A673 (cell line): Measurements from ENCODE around the gene EVA1C. TPM values are rescaled to one million over a fixed set of nuclear protein-coding genes. Genes with fewer than 3 reads are reported as not detected.

Experiments used
- BruUV-seq: library from RNA; stranded (reverse); fragments of 400-500 nt; replicated peaks from 2 replicates; lab custom pipeline; 2021; lab: Mats Ljungman, UMichigan
- CTCF ChIA-PET: fragments of 300-600 bp; sonication (Branson Sonifier 250); formaldehyde crosslinking; loops from one replicate; lab custom pipeline; 2022; ENCODE audit warnings: antibody characterized with exemption; lab: Charles Lee
- POLR2A ChIA-PET: fragments of 300-600 bp; sonication (Branson Sonifier 250); formaldehyde crosslinking; loops from one replicate; lab custom pipeline; 2022; ENCODE audit warnings: antibody characterized with exemption; ENCODE audit not compliant: low non-redundant PET; lab: Charles Lee
- DNase-seq: peaks from one replicate; pipeline ENCODE4 v3.0.0-alpha.2; 2015; ENCODE audit warnings: low spot score
- H3K27ac ChIP-seq: fragments of 200-600 bp; sonication (generic); 2 replicates; pipeline ENCODE4 v1.5.1; 2016; ENCODE audit warnings: mixed run types, low read depth, mild to moderate bottlenecking, mixed read lengths, antibody characterized with exemption, low read length; ENCODE audit not compliant: poor library complexity, severe bottlenecking
- H3K27me3 ChIP-seq: fragments of 200-600 bp; sonication (generic); replicated peaks from 2 replicates; pipeline ENCODE4 v1.6.1; 2017; ENCODE audit warnings: mixed run types, low read depth, mild to moderate bottlenecking, mixed read lengths, antibody characterized with exemption, low read length; ENCODE audit not compliant: insufficient read depth, poor library complexity
- H3K36me3 ChIP-seq: fragments of 200-600 bp; sonication (generic); 2 replicates; pipeline ENCODE4 v1.6.1; 2016; ENCODE audit warnings: mixed run types, mild to moderate bottlenecking, mixed read lengths, antibody characterized with exemption, low read length; ENCODE audit not compliant: insufficient read depth, poor library complexity, severe bottlenecking
- H3K4me1 ChIP-seq: fragments of 200-600 bp; sonication (generic); 2 replicates; pipeline ENCODE4 v1.6.1; 2017; ENCODE audit warnings: mixed run types, mild to moderate bottlenecking, mixed read lengths, antibody characterized with exemption, low read length; ENCODE audit not compliant: insufficient read depth, poor library complexity, severe bottlenecking
- H3K4me3 ChIP-seq: fragments of 200-600 bp; sonication (generic); 2 replicates; pipeline ENCODE4 v1.5.1; 2016; ENCODE audit warnings: low read depth, mixed run types, mild to moderate bottlenecking, mixed read lengths, low read length; ENCODE audit not compliant: poor library complexity, severe bottlenecking
- H3K9me3 ChIP-seq: fragments of 200-600 bp; sonication (generic); 2 replicates; pipeline ENCODE4 v1.6.1; 2016; ENCODE audit warnings: mixed run types, low read depth, mild to moderate bottlenecking, mixed read lengths, antibody characterized with exemption, low read length; ENCODE audit not compliant: poor library complexity, severe bottlenecking
- CTCF ChIP-seq: fragments of 300-800, 200-600 bp; sonication (generic); conservative IDR thresholded peaks from 2 replicates; pipeline ENCODE4 v1.5.1; 2017; ENCODE audit warnings: low read depth, mild to moderate bottlenecking, antibody characterized with exemption, low read length, moderate library complexity, mixed read lengths
- EZH2 ChIP-seq: fragments of 200-600 bp; sonication (generic); IDR thresholded peaks from 2 replicates; pipeline ENCODE4 v1.6.1; 2017; ENCODE audit warnings: borderline replicate concordance, low read depth, mild to moderate bottlenecking, mixed read lengths, antibody characterized with exemption, low read length; ENCODE audit not compliant: poor library complexity, severe bottlenecking
- intact Hi-C: fragments of 100-400 bp; cut with micrococcal nuclease; formaldehyde crosslinking; loops from one replicate; pipeline ENCODE4 v1.10.0; 2022; ENCODE audit not compliant: unreplicated experiment
- total RNA-seq: library from RNA; stranded (reverse); gene quantifications from 2 replicates; pipeline ENCODE4 v1.2.3, GENCODE V29; 2021

The EVA1C gene
- total RNA-seq, 1 experiment from 2014 or later = 7.2 TPM

GRCh38 chr21:32455548-32455947 is 43.0 kb downstream of the EVA1C start:
- no TSS peak for BruUV-seq
- Histone ChIP-seq H3K9me3 (no peaks in the 10 kb centered on the region), H3K27me3 (no peaks in the 10 kb centered on the region), H3K4me3 (no peak overlapping the region), H3K27ac (no peak overlapping the region), H3K36me3 (no peaks in the 10 kb centered on the region), H3K4me1 (no peaks in the 10 kb centered on the region)
- intact Hi-C loops = no loop called here
- TF ChIP-seq CTCF = no peak
- no peak for TF ChIP-seq EZH2
- ChIA-PET CTCF (no interaction called here), POLR2A (no interaction called here)
- DNase-seq = no peak

DNA sequence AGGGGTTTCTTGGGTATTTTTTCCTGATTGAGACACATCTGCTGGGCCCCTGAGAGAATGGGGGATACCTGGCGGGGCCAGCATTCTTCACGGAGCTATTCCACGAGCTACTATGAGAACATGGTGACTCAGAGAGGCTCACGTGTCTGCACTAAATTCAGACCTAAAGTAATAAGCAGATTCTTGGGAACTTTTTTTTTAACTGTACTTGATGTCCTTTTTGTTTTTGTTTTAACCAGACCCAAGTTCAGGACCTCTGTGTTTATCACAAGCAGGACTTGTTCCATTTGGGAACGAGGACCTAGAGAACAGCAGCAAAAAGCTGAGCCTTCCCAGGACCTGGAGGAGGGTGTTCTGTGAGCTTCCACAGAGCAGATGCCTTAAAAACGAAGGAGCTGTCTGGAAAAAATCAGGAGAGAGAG is 44.0 kb downstream of the EVA1C start:
- H3K36me3 ChIP-seq = no peaks in the 10 kb centered on the region
- H3K9me3 ChIP-seq = no peaks in the 10 kb centered on the region
- H3K4me3 ChIP-seq = no peak overlapping the region
- intact Hi-C loops = no loop called here
- H3K27ac ChIP-seq = no peak overlapping the region
- no TSS peak for BruUV-seq
- H3K27me3 ChIP-seq = no peaks in the 10 kb centered on the region
- no peaks in the 10 kb centered on the region for H3K4me1 ChIP-seq
- TF ChIP-seq CTCF (no peak), EZH2 (no peak)
- ChIA-PET CTCF (no interaction called here), POLR2A (no interaction called here)
- DNase-seq = no peak

DNA sequence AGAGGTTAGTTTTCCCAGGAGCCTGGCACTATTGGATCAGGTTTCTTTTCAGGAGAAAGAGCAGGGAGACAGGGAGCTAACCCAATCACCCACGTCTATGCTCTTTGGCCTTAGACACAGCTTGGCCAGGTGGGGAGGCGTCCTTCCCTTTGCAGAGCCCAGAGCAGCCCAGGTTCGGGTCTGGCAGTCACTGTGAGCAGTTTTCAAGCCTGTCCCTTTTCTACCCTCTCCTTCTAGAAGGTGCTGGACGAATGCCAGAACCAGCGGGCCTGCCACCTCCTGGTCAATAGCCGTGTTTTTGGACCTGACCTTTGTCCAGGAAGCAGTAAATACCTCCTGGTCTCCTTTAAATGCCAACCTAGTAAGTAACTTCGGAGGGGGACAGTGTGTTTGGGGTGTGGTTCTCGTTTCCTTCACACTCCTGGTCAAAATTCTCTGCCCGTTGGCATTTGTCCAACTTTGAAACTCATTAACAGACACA is 44.9 kb downstream of the EVA1C start:
- Histone ChIP-seq H3K27ac (no peak overlapping the region), H3K4me3 (no peak overlapping the region), H3K4me1 (no peaks in the 10 kb centered on the region), H3K9me3 (no peaks in the 10 kb centered on the region), H3K36me3 (no peaks in the 10 kb centered on the region), H3K27me3 (no peaks in the 10 kb centered on the region)
- no peak for DNase-seq
- CTCF ChIA-PET = no interaction called here
- POLR2A ChIA-PET = interaction anchor here (0.6 kb wide), 1 partner anchor 19 kb away, joined by 8 read pairs; no protein-coding TSS in a partner anchor
- TF ChIP-seq EZH2 (no peak), CTCF (no peak)
- no TSS peak for BruUV-seq
- intact Hi-C loops = no loop called here
